ENCODE results near the gene KIF18B.

- TF ChIP-seq CTCF (IDR thresholded peaks at IDR 0.05) (no peak), POLR2A (IDR thresholded peaks at IDR 0.05) (no peak), POLR2AphosphoS5 (IDR thresholded peaks at IDR 0.05) (no peak), EP300 (IDR thresholded peaks at IDR 0.05; ENCODE audit: low read depth) (no peak)
Observed at GRCh38 chr17:44933824-44934744, 13.5 kb downstream of the KIF18B start.
